SK-N-SH treated with all-trans-retinoic acid at 6 μM for 48 hours (cell line): ENCODE results near the gene XRN2.

Experiments used
- CREB5 ChIP-seq: fragments of 250-450 bp; sonication (Bioruptor Pico); IDR thresholded peaks from 2 replicates; pipeline ENCODE4 v1.5.1; 2020; ENCODE audit warnings: low read depth, mild to moderate bottlenecking, moderate library complexity
- OSR1 ChIP-seq: fragments of 250-450 bp; sonication (Bioruptor Pico); IDR thresholded peaks from 2 replicates; pipeline ENCODE4 v1.8.0; 2022; ENCODE audit warnings: moderate library complexity, mild to moderate bottlenecking, inconsistent platforms
- POU6F1 ChIP-seq: fragments of 250-450 bp; sonication (Bioruptor Pico); IDR thresholded peaks from 2 replicates; pipeline ENCODE4 v1.8.0; 2021; ENCODE audit warnings: low read depth, mild to moderate bottlenecking, moderate library complexity, borderline replicate concordance
- RARB ChIP-seq: fragments of 250-450 bp; sonication (Bioruptor Pico); IDR thresholded peaks from 2 replicates; pipeline ENCODE4 v1.8.0; 2021; ENCODE audit warnings: mild to moderate bottlenecking, moderate library complexity
- TCF4 ChIP-seq: fragments of 250-450 bp; sonication (Bioruptor Pico); IDR thresholded peaks from 2 replicates; pipeline ENCODE4 v1.8.0; 2021; ENCODE audit warnings: mild to moderate bottlenecking, moderate library complexity, borderline replicate concordance
- ZC3H10 ChIP-seq: fragments of 250-450 bp; sonication (Bioruptor Pico); IDR thresholded peaks from 2 replicates; pipeline ENCODE4 v1.5.1; 2021; ENCODE audit warnings: mild to moderate bottlenecking, moderate library complexity
- ZFP3 ChIP-seq: fragments of 250-450 bp; sonication (Bioruptor Pico); IDR thresholded peaks from 2 replicates; pipeline ENCODE4 v1.5.0; 2020; ENCODE audit warnings: mild to moderate bottlenecking, moderate library complexity

- no peak for TF ChIP-seq TCF4 (CRISPR knock-in tag)
- TF ChIP-seq POU6F1 (CRISPR knock-in tag): no peak
- TF ChIP-seq ZC3H10 (CRISPR knock-in tag): no peak
- TF ChIP-seq RARB (CRISPR knock-in tag): no peak
- TF ChIP-seq OSR1: no peak
- no peak for TF ChIP-seq CREB5
- no peak for TF ChIP-seq ZFP3
Observed at GRCh38 chr20:21269772-21270171, 33.4 kb upstream of the XRN2 start.
